Neural progenitor cell (in vitro differentiated cells): ENCODE data around the gene PRRG1.

Source experiments
- CTCF ChIP-seq: fragments of 200-600 bp; sonication (generic); IDR thresholded peaks from 2 replicates; pipeline ENCODE4 v1.5.1; 2017; ENCODE audit warnings: antibody characterized with exemption, mild to moderate bottlenecking
- EZH2 ChIP-seq: fragments of 200-600 bp; sonication (generic); IDR thresholded peaks from 2 replicates; pipeline ENCODE4 v1.6.1; 2017; ENCODE audit warnings: antibody characterized with exemption, mild to moderate bottlenecking, moderate library complexity
- EZH2phosphoT487 ChIP-seq: fragments of 200-600 bp; sonication (generic); IDR thresholded peaks from 2 replicates; pipeline ENCODE4 v1.6.1; 2017; ENCODE audit warnings: antibody characterized with exemption

GRCh38 chrX:37348231-37348970 lies 763 bp upstream of the PRRG1 start:
- TF ChIP-seq CTCF (no peak), EZH2 (no peak), EZH2phosphoT487 (no peak)
